Measurements from ENCODE around the gene PMEPA1. TPM values are rescaled to one million over a fixed set of nuclear protein-coding genes. Genes with fewer than 3 reads are reported as not detected.

PMEPA1 gene
- total RNA-seq, 1 experiment from 2014 or later: 89.8 TPM

GRCh38 chr20:57737349-57737748 lies 27.5 kb upstream of the PMEPA1 start:
- in situ Hi-C loops (cut with HindIII; ENCODE audit: low pct_unique_long_range_greater_than_20kb, low sequenced_read_pairs): no loop called here
- CTCF ChIA-PET: no interaction called here

DNA sequence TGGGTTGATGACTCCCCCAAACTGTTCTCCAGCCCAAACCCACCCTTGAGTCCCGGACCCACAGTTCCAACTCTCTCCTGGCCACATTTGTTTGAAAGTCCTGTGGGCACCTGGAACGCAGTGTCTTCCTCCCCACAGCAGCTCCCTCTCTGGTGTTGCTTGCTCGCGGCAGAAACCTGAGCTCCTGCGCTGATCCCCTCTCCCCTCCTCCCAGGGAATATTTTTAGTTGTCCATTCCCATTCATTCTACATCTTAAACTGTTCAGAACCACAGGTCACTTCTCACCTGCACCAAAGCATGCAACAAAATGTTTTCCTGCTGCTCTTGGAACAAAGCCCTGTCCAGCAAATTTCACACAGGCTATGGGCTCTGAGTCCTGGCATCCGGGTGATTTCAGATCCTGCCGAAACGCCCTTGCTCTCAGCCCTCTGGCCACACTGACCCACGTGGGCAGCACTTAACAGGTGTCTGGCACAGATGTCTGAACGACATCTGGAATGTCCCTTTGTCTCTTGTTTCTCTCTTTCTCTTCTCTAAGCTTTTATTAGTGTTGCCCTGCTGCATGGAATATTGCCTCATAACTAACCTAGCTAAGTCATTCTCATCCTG lies 27.0 kb upstream of the PMEPA1 start:
- Histone ChIP-seq H3K9me3 (ENCODE audit: control insufficient read depth, insufficient read depth, low read depth, low read length) (no peaks in the 10 kb centered on the region), H3K36me3 (ENCODE audit: control insufficient read depth, insufficient read depth, low read length) (no peaks in the 10 kb centered on the region), H3K4me3 (ENCODE audit: low read depth in 2 of 2, low read length in 2 of 2) (no peak overlapping the region), H3K27ac (ENCODE audit: low read length) (no peak overlapping the region), H3K27me3 (ENCODE audit: control insufficient read depth, insufficient read depth, low read length) (no peaks in the 10 kb centered on the region), H3K4me1 (ENCODE audit: control insufficient read depth, insufficient read depth, low read length) (no peaks in the 10 kb centered on the region)
- intact Hi-C loops (cut with micrococcal nuclease; ENCODE audit: unreplicated experiment): no loop called here
- in situ Hi-C loops (cut with HindIII; ENCODE audit: low pct_unique_long_range_greater_than_20kb, low sequenced_read_pairs): no loop called here
- DNase-seq (ENCODE audit: low read depth, low spot score): no peak
- no peak for TF ChIP-seq CTCF (IDR thresholded peaks at IDR 0.05)
- TF ChIP-seq SIN3A (IDR thresholded peaks at IDR 0.05; ENCODE audit: borderline replicate concordance, insufficient read depth, low read depth, low read length): no peak
- TF ChIP-seq TCF7L2 (IDR thresholded peaks at IDR 0.05; ENCODE audit: low read depth, low read length): no peak
- TF ChIP-seq POLR2AphosphoS5 (IDR thresholded peaks at IDR 0.05; ENCODE audit: low read depth, low read length): no peak
- TF ChIP-seq, protein P1, sequence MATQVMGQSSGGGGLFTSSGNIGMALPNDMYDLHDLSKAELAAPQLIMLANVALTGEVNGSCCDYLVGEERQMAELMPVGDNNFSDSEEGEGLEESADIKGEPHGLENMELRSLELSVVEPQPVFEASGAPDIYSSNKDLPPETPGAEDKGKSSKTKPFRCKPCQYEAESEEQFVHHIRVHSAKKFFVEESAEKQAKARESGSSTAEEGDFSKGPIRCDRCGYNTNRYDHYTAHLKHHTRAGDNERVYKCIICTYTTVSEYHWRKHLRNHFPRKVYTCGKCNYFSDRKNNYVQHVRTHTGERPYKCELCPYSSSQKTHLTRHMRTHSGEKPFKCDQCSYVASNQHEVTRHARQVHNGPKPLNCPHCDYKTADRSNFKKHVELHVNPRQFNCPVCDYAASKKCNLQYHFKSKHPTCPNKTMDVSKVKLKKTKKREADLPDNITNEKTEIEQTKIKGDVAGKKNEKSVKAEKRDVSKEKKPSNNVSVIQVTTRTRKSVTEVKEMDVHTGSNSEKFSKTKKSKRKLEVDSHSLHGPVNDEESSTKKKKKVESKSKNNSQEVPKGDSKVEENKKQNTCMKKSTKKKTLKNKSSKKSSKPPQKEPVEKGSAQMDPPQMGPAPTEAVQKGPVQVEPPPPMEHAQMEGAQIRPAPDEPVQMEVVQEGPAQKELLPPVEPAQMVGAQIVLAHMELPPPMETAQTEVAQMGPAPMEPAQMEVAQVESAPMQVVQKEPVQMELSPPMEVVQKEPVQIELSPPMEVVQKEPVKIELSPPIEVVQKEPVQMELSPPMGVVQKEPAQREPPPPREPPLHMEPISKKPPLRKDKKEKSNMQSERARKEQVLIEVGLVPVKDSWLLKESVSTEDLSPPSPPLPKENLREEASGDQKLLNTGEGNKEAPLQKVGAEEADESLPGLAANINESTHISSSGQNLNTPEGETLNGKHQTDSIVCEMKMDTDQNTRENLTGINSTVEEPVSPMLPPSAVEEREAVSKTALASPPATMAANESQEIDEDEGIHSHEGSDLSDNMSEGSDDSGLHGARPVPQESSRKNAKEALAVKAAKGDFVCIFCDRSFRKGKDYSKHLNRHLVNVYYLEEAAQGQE (IDR thresholded peaks at IDR 0.05; ENCODE audit: insufficient read depth in 1 of 2, low read depth in 2 of 2, low read length in 1 of 2): no peak
- ChIA-PET CTCF (no interaction called here), POLR2A (no interaction called here)
- ATAC-seq: no peak
- no TSS peak for BruUV-seq (replicated peaks)

More at GRCh38 chr20:57737349-57737748, 27.5 kb upstream of the PMEPA1 start:
- H3K4me1 ChIP-seq (ENCODE audit: control insufficient read depth, insufficient read depth, low read length): no peaks in the 10 kb centered on the region
- POLR2A ChIA-PET: no interaction called here
- no peaks in the 10 kb centered on the region for H3K9me3 ChIP-seq (ENCODE audit: control insufficient read depth, insufficient read depth, low read depth, low read length)
- no peaks in the 10 kb centered on the region for H3K36me3 ChIP-seq (ENCODE audit: control insufficient read depth, insufficient read depth, low read length)
- no peak overlapping the region for H3K27ac ChIP-seq (ENCODE audit: low read length)
- BruUV-seq (replicated peaks): no TSS peak
- ATAC-seq: no peak
- TF ChIP-seq SIN3A (IDR thresholded peaks at IDR 0.05; ENCODE audit: borderline replicate concordance, insufficient read depth, low read depth, low read length): no peak
- no peak for TF ChIP-seq POLR2AphosphoS5 (IDR thresholded peaks at IDR 0.05; ENCODE audit: low read depth, low read length)
- TF ChIP-seq, protein P1 (IDR thresholded peaks at IDR 0.05; ENCODE audit: insufficient read depth in 1 of 2, low read depth in 2 of 2, low read length in 1 of 2): no peak
- no peak for TF ChIP-seq TCF7L2 (IDR thresholded peaks at IDR 0.05; ENCODE audit: low read depth, low read length)
- no peak for TF ChIP-seq CTCF (IDR thresholded peaks at IDR 0.05)
- no peak for DNase-seq (ENCODE audit: low read depth, low spot score)
- H3K4me3 ChIP-seq (ENCODE audit: low read depth in 2 of 2, low read length in 2 of 2): no peak overlapping the region
- intact Hi-C loops (cut with micrococcal nuclease; ENCODE audit: unreplicated experiment): no loop called here
- no peaks in the 10 kb centered on the region for H3K27me3 ChIP-seq (ENCODE audit: control insufficient read depth, insufficient read depth, low read length)
